NCI-H1436 (cell line): ENCODE measurements around the gene ZNF14.
"Not testable (repeated sequence)": the region's sequence is repeated elsewhere in the genome, so short reads cannot be mapped to it uniquely, and the experiment has no call there.

Source experiments
- DNase-seq: peaks from one replicate; lab custom pipeline; 2025; lab: John Stamatoyannopoulos, UW

The ZNF14 gene

GRCh38 chr19:19687090-19687489, 45.8 kb downstream of the ZNF14 start:
- no peak for DNase-seq

GRCh38 chr19:19686580-19686979, 46.3 kb downstream of the ZNF14 start:
- no peak for DNase-seq

GRCh38 chr19:19686119-19686518, 46.8 kb downstream of the ZNF14 start:
- DNase-seq: not testable (repeated sequence)

GRCh38 chr19:19679176-19680073, 53.5 kb downstream of the ZNF14 start:
- DNase-seq: no peak

- no peak for DNase-seq
Measured at GRCh38 chr19:19677579-19677978, 55.3 kb downstream of the ZNF14 start.

GRCh38 chr19:19674315-19674714, 58.6 kb downstream of the ZNF14 start:
- no peak for DNase-seq

GRCh38 chr19:19672816-19673215, 60.1 kb downstream of the ZNF14 start:
- DNase-seq: no peak

DNA sequence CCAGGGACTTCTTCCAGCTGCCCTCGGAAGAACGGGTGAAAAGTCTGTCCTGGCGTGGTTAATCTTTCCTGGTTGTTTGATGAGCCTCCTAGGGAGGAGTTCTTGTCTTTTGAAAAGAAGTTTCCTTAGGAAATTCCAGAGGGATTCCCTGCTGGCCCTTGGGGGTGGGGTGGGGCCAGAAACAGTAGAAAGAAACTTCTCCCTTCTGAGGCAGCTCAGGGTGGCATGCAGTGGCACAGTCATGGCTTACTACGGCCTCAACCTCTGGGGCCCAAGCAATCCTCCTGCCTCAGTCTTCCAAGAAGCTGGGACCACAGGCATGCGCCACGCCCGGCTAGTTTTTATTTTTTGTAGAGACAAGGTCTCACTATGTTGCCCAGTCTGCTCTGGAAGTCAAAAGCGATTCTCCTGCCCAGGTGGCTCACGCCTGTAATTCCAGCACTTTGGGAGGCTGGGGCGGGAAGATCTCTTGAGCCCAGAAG, 62.8 kb downstream of the ZNF14 start:
- no peak for DNase-seq

DNA sequence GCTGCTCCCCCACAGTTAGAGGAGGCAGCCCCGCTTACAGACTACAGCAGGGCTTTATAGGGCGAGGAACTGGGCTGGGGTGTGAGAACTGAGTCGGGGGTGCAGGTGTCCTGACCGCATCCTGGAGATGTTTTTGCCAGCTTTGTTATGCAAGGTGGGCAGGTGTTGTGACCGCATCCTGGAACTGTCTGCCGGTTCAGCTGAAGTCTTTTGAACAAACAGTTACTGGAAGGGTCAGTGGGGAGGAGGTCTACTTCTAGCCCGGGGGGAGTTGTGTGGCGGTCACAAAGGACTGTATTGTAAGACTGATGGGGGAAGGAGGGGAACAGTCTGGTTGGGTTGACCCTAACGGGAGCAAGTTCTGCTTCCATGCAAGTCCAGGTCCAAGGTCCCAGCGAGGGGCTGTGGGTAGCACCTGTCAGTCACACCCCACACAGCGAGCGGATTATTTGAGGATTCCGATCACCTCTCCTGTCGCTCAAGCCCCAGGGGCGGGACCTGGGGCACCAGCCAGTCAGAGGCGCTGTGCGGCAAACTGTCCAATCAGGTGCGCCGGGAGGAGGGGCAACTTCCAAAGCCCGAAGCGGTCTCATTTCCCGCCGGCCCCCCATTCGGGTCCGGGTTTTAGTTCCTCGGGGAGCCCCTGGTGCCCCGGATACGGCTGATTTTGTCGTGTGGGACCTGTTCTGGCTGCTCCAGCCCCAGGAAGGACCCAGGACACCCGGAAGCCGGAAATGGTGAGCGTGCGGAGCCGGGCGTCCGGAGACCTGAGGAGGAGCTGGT, 64.5 kb downstream of the ZNF14 start, which contains the start of gene ZNF101:
Gene ZNF101 (plus strand): TSS at position 610 of the 783 bp plus-strand sequence. CDS start 125 bp downstream, at position 735.
- DNase-seq: peak; percentile 95

- not testable (repeated sequence) for DNase-seq
Measured at GRCh38 chr19:19665420-19665948, 67.4 kb downstream of the ZNF14 start.

DNA sequence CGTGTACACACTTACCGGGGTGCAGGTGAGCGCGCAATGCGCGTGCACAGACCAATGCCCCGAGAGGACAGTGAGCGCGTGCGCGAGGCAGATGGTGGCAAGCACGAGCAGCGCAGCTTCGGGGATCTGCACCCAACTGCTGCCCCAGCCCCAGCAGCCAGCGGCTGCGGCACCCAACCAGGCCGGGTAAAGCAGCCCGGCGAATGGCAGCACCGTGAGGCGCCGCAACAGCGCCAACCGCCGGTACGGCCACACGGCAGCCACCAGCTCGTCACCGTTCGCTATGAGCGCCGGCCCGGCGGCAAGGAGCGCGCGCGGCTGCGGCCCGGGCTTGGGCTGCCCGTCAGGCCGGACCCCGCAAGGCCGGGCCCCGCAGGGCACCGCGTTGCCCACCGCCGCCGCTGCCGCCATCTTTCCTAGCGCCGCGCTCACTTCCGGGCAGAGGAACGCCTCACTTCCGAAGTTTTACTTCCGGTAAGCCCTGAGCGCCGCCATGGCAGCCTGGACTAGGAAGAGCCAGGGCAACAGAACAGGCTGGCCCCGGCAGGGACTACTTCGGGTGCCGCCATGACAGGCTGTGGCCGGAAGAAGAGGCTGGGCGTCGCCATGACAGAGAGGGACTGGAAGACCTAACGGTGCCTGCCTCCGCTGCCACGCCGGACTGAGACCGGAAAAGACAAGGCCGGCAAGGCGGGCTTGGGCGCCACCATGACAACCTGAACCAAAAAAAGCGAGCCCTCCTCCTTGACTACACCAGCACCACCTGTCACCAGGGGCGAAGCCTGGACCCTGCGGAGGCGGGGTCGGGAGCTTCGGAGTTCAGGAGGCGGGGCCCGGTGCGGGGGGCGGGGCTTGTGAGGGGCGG, 69.4 kb downstream of the ZNF14 start, which contains the start of gene ATP13A1:
Gene ATP13A1 (minus strand): TSS at position 421 of the 865 bp plus-strand sequence. CDS start 10 bp downstream, at position 411.
- peak; percentile 94 for DNase-seq

- DNase-seq: no peak
Measured at GRCh38 chr19:19662871-19663255, 70.0 kb downstream of the ZNF14 start.

GRCh38 chr19:19662344-19662743, 70.6 kb downstream of the ZNF14 start:
- DNase-seq: no peak

GRCh38 chr19:19661675-19662251, 71.1 kb downstream of the ZNF14 start:
- no peak for DNase-seq

DNA sequence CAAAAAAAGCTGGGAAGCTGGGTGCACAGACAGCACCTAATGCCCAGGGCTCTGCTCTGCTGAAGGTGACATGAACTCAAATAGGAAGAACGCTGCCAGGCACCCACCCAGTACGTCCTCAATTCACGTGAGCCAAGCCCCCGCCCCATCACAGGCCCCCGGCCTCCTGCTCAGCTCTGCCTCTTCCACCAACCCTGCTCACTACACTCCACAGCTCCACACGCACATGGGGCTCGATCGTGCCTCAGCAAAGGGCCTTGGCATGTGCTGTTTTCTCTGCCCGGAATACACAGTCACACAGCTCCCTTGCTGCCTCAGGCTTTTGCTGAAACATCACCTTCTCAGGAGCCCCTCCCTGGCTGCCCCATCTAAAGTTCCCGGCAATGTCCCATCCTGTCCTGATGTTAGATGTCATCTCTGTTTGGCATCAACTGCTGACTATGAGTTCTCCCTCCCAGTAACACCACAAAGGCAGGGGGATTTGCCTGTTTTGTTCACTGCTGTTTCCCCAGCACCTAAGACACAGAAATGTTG, 71.7 kb downstream of the ZNF14 start:
- no peak for DNase-seq
